ENCODE measurements around the gene TBC1D14. TPM values are rescaled to one million over a fixed set of nuclear protein-coding genes. Genes with fewer than 3 reads are reported as not detected.
A peak's percentile ranks its signal among the peaks of the same experiment; 100 is the strongest.

The TBC1D14 gene
- total and polyA plus RNA-seq, 7 donors: 19.2 to 46.4 (median 29.5) TPM

- no peak for DNase-seq
- Histone ChIP-seq H3K4me3 (no peak overlapping the region), H3K27ac (no peak overlapping the region), H3K27me3 (no peaks in the 10 kb centered on the region), H3K36me3 (no peaks in the 10 kb centered on the region), H3K4me1 (peaks cover 0 to 13% (median 8%) of the 10 kb centered on the region in 4 donors), H3K9me3 (no peaks in the 10 kb centered on the region)
- 80% methylated on average over 5 of the region's 5 CpGs; no CpG with 5 or more reads in 1 of the 2 donors for WGBS, 2 donors
- intact Hi-C loops (cut with DNase I): no loop called here
- no peak for TF ChIP-seq CTCF (IDR thresholded peaks at IDR 0.05)
- no peak for TF ChIP-seq EP300 (IDR thresholded peaks at IDR 0.05)
- TF ChIP-seq POLR2AphosphoS5 (IDR thresholded peaks at IDR 0.05): no peak
- TF ChIP-seq POLR2A (IDR thresholded peaks at IDR 0.05): no peak
These were observed 13.6 kb upstream of the TBC1D14 start for GRCh38 chr4:6896035-6896434.

GRCh38 chr4:6898763-6899162 lies 10.9 kb upstream of the TBC1D14 start:
- TF ChIP-seq EP300 (IDR thresholded peaks at IDR 0.05) (no peak), POLR2AphosphoS5 (IDR thresholded peaks at IDR 0.05) (no peak)
- intact Hi-C loops (cut with DNase I): no loop called here
- Histone ChIP-seq H3K4me3 (no peak overlapping the region), H3K4me1 (no peaks in the 10 kb centered on the region), H3K27ac (no peak overlapping the region), H3K36me3 (no peaks in the 10 kb centered on the region), H3K27me3 (no peaks in the 10 kb centered on the region), H3K9me3 (no peaks in the 10 kb centered on the region)
- DNase-seq: peak; percentile 4
- WGBS, 2 donors: 63 to 71% methylated on average over 3 of the region's 3 CpGs

- Histone ChIP-seq H3K4me3 (no peak overlapping the region), H3K27me3 (no peaks in the 10 kb centered on the region), H3K36me3 (no peaks in the 10 kb centered on the region), H3K4me1 (no peaks in the 10 kb centered on the region), H3K27ac (no peak overlapping the region), H3K9me3 (no peaks in the 10 kb centered on the region)
- DNase-seq: peak; percentile 49
- intact Hi-C loops (cut with DNase I): no loop called here
- no peak for TF ChIP-seq POLR2A (IDR thresholded peaks at IDR 0.05)
- no peak for TF ChIP-seq POLR2AphosphoS5 (IDR thresholded peaks at IDR 0.05)
- no peak for TF ChIP-seq EP300 (IDR thresholded peaks at IDR 0.05)
- TF ChIP-seq CTCF (IDR thresholded peaks at IDR 0.05): no peak
- 95 to 96% methylated on average over 10 of the region's 10 CpGs for WGBS, 2 donors
These were observed 9.3 kb upstream of the TBC1D14 start for GRCh38 chr4:6900181-6900812.

- WGBS, 2 donors: 92% methylated on average over 12 of the region's 12 CpGs
- H3K27ac ChIP-seq: no peak overlapping the region
- H3K36me3 ChIP-seq: no peaks in the 10 kb centered on the region
- peak; percentile 53 for DNase-seq
- H3K4me3 ChIP-seq: no peak overlapping the region
- H3K9me3 ChIP-seq: no peaks in the 10 kb centered on the region
- intact Hi-C loops (cut with DNase I): no loop called here
- H3K4me1 ChIP-seq: no peaks in the 10 kb centered on the region
- no peak for TF ChIP-seq POLR2AphosphoS5 (IDR thresholded peaks at IDR 0.05)
- TF ChIP-seq POLR2A (IDR thresholded peaks at IDR 0.05): no peak
- TF ChIP-seq CTCF (IDR thresholded peaks at IDR 0.05): no peak
- TF ChIP-seq EP300 (IDR thresholded peaks at IDR 0.05): no peak
- no peaks in the 10 kb centered on the region for H3K27me3 ChIP-seq
These were observed 8.7 kb upstream of the TBC1D14 start for GRCh38 chr4:6900956-6901355.

DNA sequence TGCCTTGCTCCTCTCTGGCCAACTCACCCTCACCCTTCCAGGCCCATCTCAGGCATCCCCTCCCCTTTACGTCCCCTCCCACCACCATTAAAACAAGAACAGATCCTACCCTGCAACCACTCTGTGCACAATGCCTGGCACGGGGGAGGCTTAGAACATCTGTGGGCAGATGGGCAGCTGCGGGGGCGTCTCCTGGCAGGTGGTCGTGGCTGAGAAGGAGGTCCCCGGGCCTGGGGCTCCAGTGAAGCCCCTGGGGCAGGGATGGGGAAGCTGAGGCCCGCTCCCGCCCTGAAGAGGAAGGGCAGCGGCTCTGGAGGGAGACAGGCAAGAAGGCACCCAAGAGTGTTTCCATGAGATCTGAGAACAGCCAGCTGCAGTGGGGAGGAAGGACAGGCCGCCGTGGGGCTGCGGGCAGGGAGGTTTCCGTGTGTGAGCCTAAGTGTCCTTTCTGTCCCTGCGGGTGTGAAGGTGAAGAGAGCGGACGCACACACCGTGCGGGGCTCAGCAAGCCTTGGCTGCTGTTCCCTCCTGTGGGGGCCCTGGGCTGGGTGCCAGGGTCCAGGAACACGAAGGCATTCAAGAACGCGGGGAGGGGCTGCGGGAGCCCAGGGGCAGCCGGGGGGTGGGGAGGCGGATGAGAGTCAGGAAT lies 7.8 kb upstream of the TBC1D14 start:
- no peak overlapping the region for H3K27ac ChIP-seq
- H3K4me1 ChIP-seq: no peaks in the 10 kb centered on the region
- 83 to 89% methylated on average over 24 of the region's 24 CpGs for WGBS, 2 donors
- H3K36me3 ChIP-seq: no peaks in the 10 kb centered on the region
- H3K9me3 ChIP-seq: no peaks in the 10 kb centered on the region
- H3K4me3 ChIP-seq: no peak overlapping the region
- DNase-seq: peak; percentile 55
- H3K27me3 ChIP-seq: no peaks in the 10 kb centered on the region
- intact Hi-C loops (cut with DNase I): no loop called here
- TF ChIP-seq POLR2AphosphoS5 (IDR thresholded peaks at IDR 0.05) (no peak), POLR2A (IDR thresholded peaks at IDR 0.05) (no peak), EP300 (IDR thresholded peaks at IDR 0.05) (no peak), CTCF (IDR thresholded peaks at IDR 0.05) (no peak)

Measured in sigmoid colon (tissue), 7 donors.